ENCODE results near the gene TOMM6.

- TF ChIP-seq CTCF (IDR thresholded peaks at IDR 0.05) (peak; percentile 77 to 92 (median 77)), POLR2AphosphoS5 (IDR thresholded peaks at IDR 0.05; ENCODE audit: insufficient read depth in 1 of 2, low read depth in 1 of 2) (peak; percentile 66)
Measured at GRCh38 chr6:41779788-41780550, 7.5 kb upstream of the TOMM6 start, which contains the start of gene FRS3.
